GM15510 (cell line): ENCODE results near the gene FAM171A2.

Experiments used
- POLR2A ChIP-seq: IDR thresholded peaks from 3 replicates; pipeline ENCODE4 v1.6.1; 2011; ENCODE audit warnings: borderline replicate concordance; ENCODE audit not compliant: insufficient read length; ENCODE audit errors: extremely low read depth

Gene FAM171A2

GRCh38 chr17:44310188-44310587 is 53.5 kb downstream of the FAM171A2 start:
- TF ChIP-seq POLR2A: no peak

- no peak for TF ChIP-seq POLR2A
These were observed 54.2 kb downstream of the FAM171A2 start for GRCh38 chr17:44309472-44309871.

GRCh38 chr17:44308865-44309264 is 54.8 kb downstream of the FAM171A2 start:
- no peak for TF ChIP-seq POLR2A

GRCh38 chr17:44308320-44308818 is 55.3 kb downstream of the FAM171A2 start, which contains the start of gene RUNDC3A:
TSS of gene RUNDC3A (plus strand) at chr17:44308601. CDS start at chr17:44308833, 232 bp downstream.
- no peak for TF ChIP-seq POLR2A

GRCh38 chr17:44307387-44308186 is 56.1 kb downstream of the FAM171A2 start:
- no peak for TF ChIP-seq POLR2A

- TF ChIP-seq POLR2A: no peak
These were observed 59.0 kb downstream of the FAM171A2 start for GRCh38 chr17:44304651-44305050.
